ENCODE results near the gene ATAD3C.
"Not testable (repeated sequence)": the region's sequence is repeated elsewhere in the genome, so short reads cannot be mapped to it uniquely, and the experiment has no call there.

ATAD3C gene

DNA sequence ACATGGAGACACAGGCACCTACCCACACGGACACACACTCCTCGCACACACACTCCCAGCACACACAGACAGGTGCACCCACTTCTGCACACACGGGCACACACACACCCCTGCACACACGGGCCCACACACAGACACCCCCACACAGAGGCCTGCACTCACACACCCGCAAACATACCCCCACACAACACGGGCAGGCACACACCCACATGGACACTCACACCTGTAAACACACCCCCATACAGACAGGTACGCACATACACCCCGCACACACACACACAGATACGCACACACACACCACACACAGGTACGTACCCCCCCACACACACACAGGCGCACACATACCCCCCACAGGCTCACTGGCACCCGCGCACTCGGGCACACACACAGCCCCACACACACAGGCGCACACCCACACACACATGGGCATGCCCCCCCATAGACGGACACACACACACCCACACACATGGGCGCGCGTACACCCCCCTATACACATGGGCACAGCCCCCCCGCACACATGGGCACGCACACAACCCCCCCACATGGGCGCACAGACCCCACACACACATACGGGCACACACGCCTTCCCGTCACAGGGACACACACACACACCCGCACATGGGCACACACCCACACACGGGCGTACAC is 68.6 kb downstream of the ATAD3C start:
- CTCF ChIA-PET, result no interaction called here
- no peak for DNase-seq
- H3K36me3 Mint-ChIP-seq, result peaks cover 11% of the 10 kb centered on the region
- no peak overlapping the region for H3K4me3 Mint-ChIP-seq
- H3K27me3 Mint-ChIP-seq, result no peaks in the 10 kb centered on the region
- H3K9me3 Mint-ChIP-seq, result no peaks in the 10 kb centered on the region
- peaks cover 4% of the 10 kb centered on the region for H3K4me1 Mint-ChIP-seq
- no peak overlapping the region for H3K27ac Mint-ChIP-seq

DNA sequence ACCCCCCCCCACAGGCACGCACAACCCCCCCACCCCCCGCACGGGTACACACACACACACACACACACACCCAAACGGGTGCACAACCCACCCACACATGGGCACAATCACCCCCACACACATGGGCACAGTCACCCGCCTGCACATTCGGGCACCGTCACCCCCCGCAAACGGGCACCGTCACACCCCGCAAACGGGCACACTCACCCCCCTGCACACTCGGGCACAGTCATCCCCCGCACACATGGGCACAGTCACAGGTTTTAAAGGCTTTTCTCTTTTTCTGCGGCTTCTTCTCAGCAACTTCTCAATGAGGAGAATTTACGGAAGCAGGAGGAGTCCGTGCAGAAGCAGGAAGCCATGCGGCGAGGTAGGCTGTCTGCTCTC is 69.1 kb downstream of the ATAD3C start:
- H3K9me3 Mint-ChIP-seq, H3K27ac Mint-ChIP-seq, H3K4me1 Mint-ChIP-seq, DNase-seq, H3K27me3 Mint-ChIP-seq, CTCF ChIA-PET, H3K4me3 Mint-ChIP-seq: not testable (repeated sequence)
- peaks cover 12% of the 10 kb centered on the region for H3K36me3 Mint-ChIP-seq
